Ectodermal cell (in vitro differentiated cells): ENCODE measurements around the gene DCC.

ENCODE experiments used
- H3K27ac ChIP-seq: 2 replicates; pipeline ENCODE4 v1.7.0; 2013; ENCODE audit warnings: mild to moderate bottlenecking, low read depth, low read length; ENCODE audit not compliant: insufficient read depth, poor library complexity, severe bottlenecking
- H3K27me3 ChIP-seq: 2 replicates; pipeline ENCODE4 v1.7.0; 2013; ENCODE audit warnings: mild to moderate bottlenecking, low read length; ENCODE audit not compliant: insufficient read depth, control insufficient read depth, poor library complexity, severe bottlenecking
- H3K36me3 ChIP-seq: one replicate; pipeline ENCODE4 v1.7.0; 2013; ENCODE audit warnings: low read length; ENCODE audit not compliant: control insufficient read depth, insufficient read depth
- H3K4me1 ChIP-seq: one replicate; pipeline ENCODE4 v1.7.0; 2013; ENCODE audit warnings: low read length; ENCODE audit not compliant: control insufficient read depth, insufficient read depth
- H3K4me3 ChIP-seq: 2 replicates; pipeline ENCODE4 v1.7.0; 2013; ENCODE audit warnings: low read depth, low read length, control low read depth; ENCODE audit not compliant: insufficient read depth
- H3K9me3 ChIP-seq: 2 replicates; pipeline ENCODE4 v1.7.0; 2013; ENCODE audit warnings: mild to moderate bottlenecking, low read length, moderate library complexity; ENCODE audit not compliant: control insufficient read depth
- WGBS, 2 experiments: methylation state at CpG; one replicate each; pipeline ENCODE4 v1.1.7; 2013; ENCODE audit warnings: missing lambda C conversion rate in 2 of 2; 5-methylcytosine and 5-hydroxymethylcytosine counted together

DCC gene

GRCh38 chr18:53147472-53147871, 807.5 kb downstream of the DCC start:
- no peaks in the 10 kb centered on the region for H3K36me3 ChIP-seq
- H3K27ac ChIP-seq, result no peak overlapping the region

GRCh38 chr18:53148123-53148522, 808.1 kb downstream of the DCC start:
- Histone ChIP-seq H3K4me3 (no peak overlapping the region), H3K27me3 (no peaks in the 10 kb centered on the region), H3K36me3 (no peaks in the 10 kb centered on the region), H3K4me1 (no peaks in the 10 kb centered on the region), H3K9me3 (no peaks in the 10 kb centered on the region), H3K27ac (no peak overlapping the region)
- WGBS, 2 experiments, result 32 to 54% methylated on average over 5 of the region's 5 CpGs

More at GRCh38 chr18:53147472-53147871, 807.5 kb downstream of the DCC start:
- no peaks in the 10 kb centered on the region for H3K27me3 ChIP-seq
- no peaks in the 10 kb centered on the region for H3K4me1 ChIP-seq
- H3K9me3 ChIP-seq, result no peaks in the 10 kb centered on the region
- no peak overlapping the region for H3K4me3 ChIP-seq

GRCh38 chr18:53152476-53152875, 812.5 kb downstream of the DCC start:
- no peaks in the 10 kb centered on the region for H3K9me3 ChIP-seq
- no peak overlapping the region for H3K4me3 ChIP-seq
- no peaks in the 10 kb centered on the region for H3K36me3 ChIP-seq
- WGBS, 2 experiments, result 81 to 94% methylated on average over 1 to 2 of the region's 2 CpGs
- no peak overlapping the region for H3K27ac ChIP-seq
- no peaks in the 10 kb centered on the region for H3K4me1 ChIP-seq
- no peaks in the 10 kb centered on the region for H3K27me3 ChIP-seq

GRCh38 chr18:53153281-53153680, 813.3 kb downstream of the DCC start:
- Histone ChIP-seq H3K4me3 (no peak overlapping the region), H3K4me1 (no peaks in the 10 kb centered on the region), H3K27ac (no peak overlapping the region), H3K36me3 (no peaks in the 10 kb centered on the region), H3K27me3 (no peaks in the 10 kb centered on the region), H3K9me3 (no peaks in the 10 kb centered on the region)
- 34 to 40% methylated on average over 3 of the region's 4 CpGs for WGBS, 2 experiments

- H3K9me3 ChIP-seq, result no peaks in the 10 kb centered on the region
- H3K4me3 ChIP-seq, result no peak overlapping the region
- no peaks in the 10 kb centered on the region for H3K36me3 ChIP-seq
- no peaks in the 10 kb centered on the region for H3K27me3 ChIP-seq
- H3K4me1 ChIP-seq, result no peaks in the 10 kb centered on the region
- no peak overlapping the region for H3K27ac ChIP-seq
- 89 to 90% methylated on average over 5 of the region's 5 CpGs for WGBS, 2 experiments
Observed at GRCh38 chr18:53153800-53154199, 813.8 kb downstream of the DCC start.

- Histone ChIP-seq H3K9me3 (no peaks in the 10 kb centered on the region), H3K27ac (no peak overlapping the region), H3K4me3 (no peak overlapping the region), H3K27me3 (no peaks in the 10 kb centered on the region), H3K4me1 (no peaks in the 10 kb centered on the region), H3K36me3 (no peaks in the 10 kb centered on the region)
- 74 to 100% methylated on average over 1 of the region's 1 CpG for WGBS, 2 experiments
Observed at GRCh38 chr18:53165770-53166169, 825.8 kb downstream of the DCC start.

- no peaks in the 10 kb centered on the region for H3K36me3 ChIP-seq
- H3K4me1 ChIP-seq, result no peaks in the 10 kb centered on the region
- no peaks in the 10 kb centered on the region for H3K27me3 ChIP-seq
- H3K27ac ChIP-seq, result no peak overlapping the region
- H3K9me3 ChIP-seq, result no peaks in the 10 kb centered on the region
- 87 to 95% methylated on average over 4 to 5 of the region's 5 CpGs for WGBS, 2 experiments
- no peak overlapping the region for H3K4me3 ChIP-seq
Observed at GRCh38 chr18:53169346-53169745, 829.3 kb downstream of the DCC start.

- Histone ChIP-seq H3K9me3 (no peaks in the 10 kb centered on the region), H3K27me3 (no peaks in the 10 kb centered on the region), H3K4me3 (no peak overlapping the region), H3K4me1 (peaks cover 4% of the 10 kb centered on the region), H3K36me3 (no peaks in the 10 kb centered on the region), H3K27ac (no peak overlapping the region)
- 37 to 64% methylated on average over 2 to 3 of the region's 3 CpGs for WGBS, 2 experiments
Observed at GRCh38 chr18:53191634-53192033, 851.6 kb downstream of the DCC start.

GRCh38 chr18:53193870-53194269, 853.9 kb downstream of the DCC start:
- Histone ChIP-seq H3K9me3 (no peaks in the 10 kb centered on the region), H3K4me3 (no peak overlapping the region), H3K36me3 (no peaks in the 10 kb centered on the region), H3K4me1 (peaks cover 4% of the 10 kb centered on the region), H3K27me3 (no peaks in the 10 kb centered on the region), H3K27ac (no peak overlapping the region)

- Histone ChIP-seq H3K27ac (no peak overlapping the region), H3K4me1 (no peaks in the 10 kb centered on the region), H3K27me3 (no peaks in the 10 kb centered on the region), H3K4me3 (no peak overlapping the region), H3K9me3 (no peaks in the 10 kb centered on the region), H3K36me3 (no peaks in the 10 kb centered on the region)
Observed at GRCh38 chr18:53219853-53220252, 879.9 kb downstream of the DCC start.

GRCh38 chr18:53224128-53224778, 884.3 kb downstream of the DCC start:
- H3K4me1 ChIP-seq, result no peaks in the 10 kb centered on the region
- WGBS, 2 experiments, result 94 to 96% methylated on average over 6 of the region's 6 CpGs
- H3K9me3 ChIP-seq, result no peaks in the 10 kb centered on the region
- H3K27ac ChIP-seq, result no peak overlapping the region
- no peak overlapping the region for H3K4me3 ChIP-seq
- H3K36me3 ChIP-seq, result no peaks in the 10 kb centered on the region
- H3K27me3 ChIP-seq, result no peaks in the 10 kb centered on the region
